MCF 10A (cell line): ENCODE data around the gene THAP9. TPM values are rescaled to one million over a fixed set of nuclear protein-coding genes. Genes with fewer than 3 reads are reported as not detected.

Source experiments
- BruUV-seq: library from RNA; stranded (reverse); fragments of 400-500 nt; replicated peaks from 2 replicates; lab custom pipeline; 2021; lab: Mats Ljungman, UMichigan
- CTCF ChIA-PET: fragments of 300-600 bp; sonication (Branson Sonifier 250); formaldehyde crosslinking; extraction: SDS; loops from one replicate; lab custom pipeline; 2021; ENCODE audit warnings: antibody characterized with exemption, inconsistent platforms; lab: Yijun Ruan, JAX
- POLR2A ChIA-PET: fragments of 300-600, 350-650 bp; sonication (Branson Sonifier 250); formaldehyde crosslinking; extraction: SDS; loops from one replicate; lab custom pipeline; 2020; ENCODE audit warnings: antibody characterized with exemption, inconsistent platforms; lab: Yijun Ruan, JAX
- DNase-seq: peaks from one replicate; pipeline ENCODE4 v3.0.0-alpha.2; 2018; ENCODE audit not compliant: unreplicated experiment
- H3K27ac Mint-ChIP-seq: one replicate; pipeline ENCODE4 v1.8.0; 2022; ENCODE audit warnings: mild to moderate bottlenecking, low read depth, mixed read lengths; ENCODE audit not compliant: unreplicated experiment
- H3K27me3 Mint-ChIP-seq: one replicate; pipeline ENCODE4 v1.8.0; 2022; ENCODE audit warnings: mixed read lengths; ENCODE audit not compliant: insufficient read depth, unreplicated experiment
- H3K36me3 Mint-ChIP-seq: one replicate; pipeline ENCODE4 v1.8.0; 2022; ENCODE audit warnings: mild to moderate bottlenecking, moderate library complexity, mixed read lengths; ENCODE audit not compliant: insufficient read depth, unreplicated experiment
- H3K4me1 Mint-ChIP-seq: one replicate; pipeline ENCODE4 v1.8.0; 2022; ENCODE audit warnings: mixed read lengths; ENCODE audit not compliant: insufficient read depth, unreplicated experiment
- H3K4me3 Mint-ChIP-seq: one replicate; pipeline ENCODE4 v1.8.0; 2022; ENCODE audit warnings: mild to moderate bottlenecking, moderate library complexity, mixed read lengths; ENCODE audit not compliant: unreplicated experiment
- H3K9me3 Mint-ChIP-seq: one replicate; pipeline ENCODE4 v1.8.0; 2022; ENCODE audit warnings: mixed read lengths; ENCODE audit not compliant: unreplicated experiment
- intact Hi-C: fragments of 100-400 bp; cut with micrococcal nuclease; formaldehyde crosslinking; loops from 2 replicates; pipeline ENCODE4 v1.14.1; 2022
- total RNA-seq: library from RNA; stranded (reverse); gene quantifications from 2 replicates; pipeline ENCODE4 v1.2.3, GENCODE V29; 2022
- TF ChIP-seq, protein P1 (sequence below): fragments of 200-600 bp; IDR thresholded peaks from one replicate; pipeline ENCODE4 v1.8.0; 2022; ENCODE audit warnings: antibody characterized with exemption, mild to moderate bottlenecking; ENCODE audit not compliant: unreplicated experiment

THAP9 gene
- total RNA-seq, 1 experiment from 2014 or later, result 4.0 TPM

- no peak overlapping the region for H3K27ac Mint-ChIP-seq
- ChIA-PET POLR2A (interaction anchor here (1.2 kb wide), 2 partner anchors 12 to 51 kb away, joined by 3 to 4 read pairs; no protein-coding TSS in a partner anchor), CTCF (no interaction called here)
- H3K4me3 Mint-ChIP-seq, result no peak overlapping the region
- H3K4me1 Mint-ChIP-seq, result peaks cover 10% of the 10 kb centered on the region
- no peaks in the 10 kb centered on the region for H3K9me3 Mint-ChIP-seq
- intact Hi-C loops, result no loop called here
- no TSS peak for BruUV-seq
- no peaks in the 10 kb centered on the region for H3K27me3 Mint-ChIP-seq
- no peak for DNase-seq
- TF ChIP-seq, protein P1, sequence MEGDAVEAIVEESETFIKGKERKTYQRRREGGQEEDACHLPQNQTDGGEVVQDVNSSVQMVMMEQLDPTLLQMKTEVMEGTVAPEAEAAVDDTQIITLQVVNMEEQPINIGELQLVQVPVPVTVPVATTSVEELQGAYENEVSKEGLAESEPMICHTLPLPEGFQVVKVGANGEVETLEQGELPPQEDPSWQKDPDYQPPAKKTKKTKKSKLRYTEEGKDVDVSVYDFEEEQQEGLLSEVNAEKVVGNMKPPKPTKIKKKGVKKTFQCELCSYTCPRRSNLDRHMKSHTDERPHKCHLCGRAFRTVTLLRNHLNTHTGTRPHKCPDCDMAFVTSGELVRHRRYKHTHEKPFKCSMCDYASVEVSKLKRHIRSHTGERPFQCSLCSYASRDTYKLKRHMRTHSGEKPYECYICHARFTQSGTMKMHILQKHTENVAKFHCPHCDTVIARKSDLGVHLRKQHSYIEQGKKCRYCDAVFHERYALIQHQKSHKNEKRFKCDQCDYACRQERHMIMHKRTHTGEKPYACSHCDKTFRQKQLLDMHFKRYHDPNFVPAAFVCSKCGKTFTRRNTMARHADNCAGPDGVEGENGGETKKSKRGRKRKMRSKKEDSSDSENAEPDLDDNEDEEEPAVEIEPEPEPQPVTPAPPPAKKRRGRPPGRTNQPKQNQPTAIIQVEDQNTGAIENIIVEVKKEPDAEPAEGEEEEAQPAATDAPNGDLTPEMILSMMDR, result no peak
- H3K36me3 Mint-ChIP-seq, result peaks cover 13% of the 10 kb centered on the region
Observed at GRCh38 chr4:82951196-82951595, 50.7 kb downstream of the THAP9 start.

GRCh38 chr4:82954212-82954611 lies 53.7 kb downstream of the THAP9 start:
- DNase-seq, result no peak
- H3K4me1 Mint-ChIP-seq, result peaks cover under 1% of the 10 kb centered on the region
- H3K9me3 Mint-ChIP-seq, result no peaks in the 10 kb centered on the region
- H3K27me3 Mint-ChIP-seq, result no peaks in the 10 kb centered on the region
- H3K36me3 Mint-ChIP-seq, result peaks cover 13% of the 10 kb centered on the region
- H3K4me3 Mint-ChIP-seq, result no peak overlapping the region
- no TSS peak for BruUV-seq
- H3K27ac Mint-ChIP-seq, result no peak overlapping the region
- ChIA-PET CTCF (no interaction called here), POLR2A (no interaction called here)
- TF ChIP-seq, protein P1, result no peak
- intact Hi-C loops, result no loop called here

DNA sequence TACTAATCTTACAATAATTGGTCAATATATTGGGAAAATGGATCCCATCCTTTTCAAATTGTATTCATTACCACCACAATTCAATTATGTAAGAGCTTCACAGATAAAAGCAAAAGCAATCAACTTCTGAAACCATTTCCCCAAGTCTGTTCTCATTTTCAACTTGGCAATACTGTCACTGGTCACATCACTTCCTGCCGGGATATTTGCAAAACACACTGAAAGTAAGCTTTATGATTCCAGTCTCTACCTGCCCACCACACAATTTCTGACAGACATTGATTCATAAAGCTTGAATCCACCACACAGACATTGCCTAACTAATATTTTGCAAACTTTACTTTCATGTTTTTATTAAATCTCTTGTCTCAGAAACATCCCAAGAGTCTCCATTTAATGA lies 56.5 kb downstream of the THAP9 start:
- POLR2A ChIA-PET, result interaction anchor here (0.9 kb wide), 1 partner anchor 562 kb away, joined by 3 read pairs; no protein-coding TSS in a partner anchor
- no peaks in the 10 kb centered on the region for H3K9me3 Mint-ChIP-seq
- no peak overlapping the region for H3K27ac Mint-ChIP-seq
- H3K27me3 Mint-ChIP-seq, result no peaks in the 10 kb centered on the region
- no TSS peak for BruUV-seq
- H3K4me3 Mint-ChIP-seq, result no peak overlapping the region
- DNase-seq, result no peak
- TF ChIP-seq, protein P1, result no peak
- CTCF ChIA-PET, result no interaction called here
- H3K4me1 Mint-ChIP-seq, result no peaks in the 10 kb centered on the region
- peaks cover 25% of the 10 kb centered on the region for H3K36me3 Mint-ChIP-seq
- intact Hi-C loops, result no loop called here

DNA sequence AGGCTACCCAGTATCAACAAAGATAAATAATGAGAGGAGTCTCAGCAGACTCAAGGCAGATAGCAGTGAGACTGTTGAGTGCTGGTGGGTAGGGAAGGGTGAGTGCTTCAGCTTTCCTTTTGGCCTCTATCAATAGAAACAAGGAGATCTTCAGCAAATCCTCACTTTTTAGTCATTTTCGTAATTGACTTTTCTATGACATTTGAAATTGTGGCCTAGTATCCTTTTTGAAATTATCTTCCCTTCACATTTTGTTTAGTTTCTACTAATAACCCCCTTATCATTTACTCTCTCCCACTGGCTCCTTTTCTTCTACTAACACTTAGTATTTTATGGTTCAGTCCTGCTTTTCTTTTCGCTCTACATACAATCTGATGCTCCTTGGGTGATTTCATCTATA lies 65.2 kb downstream of the THAP9 start:
- no peaks in the 10 kb centered on the region for H3K4me1 Mint-ChIP-seq
- TF ChIP-seq, protein P1, result no peak
- H3K9me3 Mint-ChIP-seq, result no peaks in the 10 kb centered on the region
- H3K4me3 Mint-ChIP-seq, result no peak overlapping the region
- no peaks in the 10 kb centered on the region for H3K27me3 Mint-ChIP-seq
- no peak overlapping the region for H3K27ac Mint-ChIP-seq
- ChIA-PET CTCF (no interaction called here), POLR2A (no interaction called here)
- BruUV-seq, result no TSS peak
- peaks cover 35% of the 10 kb centered on the region for H3K36me3 Mint-ChIP-seq
- DNase-seq, result no peak
- intact Hi-C loops, result no loop called here
